ENCODE measurements around the gene RTCA. TPM values are rescaled to one million over a fixed set of nuclear protein-coding genes. Genes with fewer than 3 reads are reported as not detected.
"Not testable (repeated sequence)": the region's sequence is repeated elsewhere in the genome, so short reads cannot be mapped to it uniquely, and the experiment has no call there.

Gene RTCA
- total RNA-seq, 1 donor from 2014 or later = 32.6 TPM

DNA sequence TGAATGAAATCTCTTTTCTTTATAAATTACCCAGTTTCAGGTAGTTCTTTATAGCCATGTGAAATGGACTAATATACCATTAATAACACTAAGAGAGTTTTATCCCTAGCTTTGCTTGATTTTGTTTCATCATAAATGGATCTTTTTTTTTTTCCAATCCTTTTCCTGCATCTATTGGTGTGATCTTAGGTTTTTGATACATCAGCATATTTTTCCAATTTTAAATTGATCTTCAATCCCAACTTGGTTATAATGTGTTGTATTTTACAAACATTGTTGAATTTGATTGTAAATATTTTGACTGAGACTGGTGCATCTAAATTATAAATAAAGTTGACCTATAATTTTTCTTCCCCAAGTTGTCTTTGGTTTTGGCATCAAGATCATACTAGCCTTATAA is 4.3 kb upstream of the RTCA start:
- no peaks in the 10 kb centered on the region for H3K27me3 Mint-ChIP-seq (ENCODE audit: low read depth)
- peaks cover 20% of the 10 kb centered on the region for H3K36me3 Mint-ChIP-seq
- H3K27ac Mint-ChIP-seq = no peak overlapping the region
- no peak for DNase-seq (ENCODE audit: low spot score in 2 of 2, unreplicated experiment in 2 of 2)
- no peak overlapping the region for H3K4me3 Mint-ChIP-seq
- peaks cover 6% of the 10 kb centered on the region for H3K4me1 Mint-ChIP-seq
- TF ChIP-seq, protein P1, sequence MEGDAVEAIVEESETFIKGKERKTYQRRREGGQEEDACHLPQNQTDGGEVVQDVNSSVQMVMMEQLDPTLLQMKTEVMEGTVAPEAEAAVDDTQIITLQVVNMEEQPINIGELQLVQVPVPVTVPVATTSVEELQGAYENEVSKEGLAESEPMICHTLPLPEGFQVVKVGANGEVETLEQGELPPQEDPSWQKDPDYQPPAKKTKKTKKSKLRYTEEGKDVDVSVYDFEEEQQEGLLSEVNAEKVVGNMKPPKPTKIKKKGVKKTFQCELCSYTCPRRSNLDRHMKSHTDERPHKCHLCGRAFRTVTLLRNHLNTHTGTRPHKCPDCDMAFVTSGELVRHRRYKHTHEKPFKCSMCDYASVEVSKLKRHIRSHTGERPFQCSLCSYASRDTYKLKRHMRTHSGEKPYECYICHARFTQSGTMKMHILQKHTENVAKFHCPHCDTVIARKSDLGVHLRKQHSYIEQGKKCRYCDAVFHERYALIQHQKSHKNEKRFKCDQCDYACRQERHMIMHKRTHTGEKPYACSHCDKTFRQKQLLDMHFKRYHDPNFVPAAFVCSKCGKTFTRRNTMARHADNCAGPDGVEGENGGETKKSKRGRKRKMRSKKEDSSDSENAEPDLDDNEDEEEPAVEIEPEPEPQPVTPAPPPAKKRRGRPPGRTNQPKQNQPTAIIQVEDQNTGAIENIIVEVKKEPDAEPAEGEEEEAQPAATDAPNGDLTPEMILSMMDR (IDR thresholded peaks at IDR 0.05; ENCODE audit: unreplicated experiment) = no peak
- H3K9me3 Mint-ChIP-seq = peaks cover 40% of the 10 kb centered on the region

DNA sequence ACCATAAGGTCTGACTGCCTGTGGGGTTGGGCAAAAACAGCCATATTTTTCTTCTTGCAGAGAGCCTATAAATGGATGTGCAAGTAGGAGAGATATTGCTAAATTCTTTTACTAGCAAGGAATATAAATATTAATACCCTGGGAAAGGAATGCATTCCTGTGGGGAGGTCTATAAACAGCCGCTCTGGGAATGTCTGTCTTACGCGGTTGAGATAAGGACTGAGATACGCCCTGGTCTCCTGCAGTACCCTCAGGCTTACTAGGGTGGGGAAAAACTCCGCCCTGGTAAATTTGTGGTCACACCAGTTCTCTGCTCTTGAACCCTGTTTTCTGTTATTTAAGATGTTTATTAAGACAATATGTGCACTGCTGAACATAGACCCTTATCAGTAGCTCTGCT is 1.9 kb upstream of the RTCA start:
- not testable (repeated sequence) for H3K4me3 Mint-ChIP-seq; H3K27me3 Mint-ChIP-seq (ENCODE audit: low read depth); H3K27ac Mint-ChIP-seq; DNase-seq (ENCODE audit: low spot score in 2 of 2, unreplicated experiment in 2 of 2)
- peaks cover 17% of the 10 kb centered on the region for H3K4me1 Mint-ChIP-seq
- peaks cover 25% of the 10 kb centered on the region for H3K36me3 Mint-ChIP-seq
- peaks cover 40% of the 10 kb centered on the region for H3K9me3 Mint-ChIP-seq

DNA sequence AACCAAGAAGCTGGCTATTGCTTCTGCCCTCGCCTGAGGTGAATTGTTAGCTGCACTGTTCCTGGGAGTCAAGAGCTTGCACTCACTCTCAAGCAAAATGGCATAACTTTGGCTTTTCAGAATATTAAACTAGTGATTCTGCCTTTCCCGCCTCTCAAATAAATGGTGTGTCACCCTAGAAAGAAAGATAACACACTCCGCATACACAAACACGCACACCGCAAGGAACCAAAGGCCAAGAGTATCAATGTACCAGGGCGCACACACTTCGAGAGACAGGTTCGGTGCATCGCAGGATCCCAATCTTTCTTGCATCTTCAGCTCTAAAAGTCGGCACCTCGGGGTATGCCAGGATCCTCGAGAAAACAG is 470 bp upstream of the RTCA start:
- no peak for DNase-seq (ENCODE audit: low spot score in 2 of 2, unreplicated experiment in 2 of 2)
- Mint-ChIP-seq H3K4me3 (peak overlapping the region; percentile 98), H3K4me1 (peaks cover 20% of the 10 kb centered on the region), H3K27me3 (ENCODE audit: low read depth) (no peaks in the 10 kb centered on the region), H3K27ac (peak overlapping the region; percentile 98), H3K9me3 (peaks cover 40% of the 10 kb centered on the region), H3K36me3 (peaks cover 31% of the 10 kb centered on the region)
- TF ChIP-seq, protein P1 (IDR thresholded peaks at IDR 0.05; ENCODE audit: unreplicated experiment) = no peak

DNA sequence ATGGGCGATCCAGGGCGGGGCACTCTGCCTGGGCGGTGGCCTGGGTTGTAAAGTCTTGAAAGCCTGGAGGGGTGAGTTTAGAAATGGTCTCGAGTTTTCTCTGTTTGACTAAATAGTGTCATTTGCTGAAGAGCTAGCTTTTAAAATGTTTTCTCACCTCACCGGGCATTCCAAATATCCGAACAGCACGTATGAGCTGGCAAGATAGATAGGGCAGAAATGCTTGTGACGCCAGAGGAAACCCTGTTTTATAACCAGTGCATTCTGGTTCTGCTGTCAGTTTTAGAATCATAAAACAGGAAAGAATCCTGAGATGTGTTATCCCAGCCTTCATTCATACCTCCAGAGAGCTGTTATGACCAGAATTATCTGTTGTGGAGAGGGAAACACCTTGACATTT is 725 bp downstream of the RTCA start:
- peaks cover 32% of the 10 kb centered on the region for H3K9me3 Mint-ChIP-seq
- DNase-seq (ENCODE audit: low spot score in 2 of 2, unreplicated experiment in 2 of 2) = no peak
- H3K27me3 Mint-ChIP-seq (ENCODE audit: low read depth) = no peaks in the 10 kb centered on the region
- peaks cover 39% of the 10 kb centered on the region for H3K36me3 Mint-ChIP-seq
- TF ChIP-seq, protein P1 (IDR thresholded peaks at IDR 0.05; ENCODE audit: unreplicated experiment) = no peak
- peaks cover 20% of the 10 kb centered on the region for H3K4me1 Mint-ChIP-seq
- peak overlapping the region; percentile 98 for H3K27ac Mint-ChIP-seq
- peak overlapping the region; percentile 98 for H3K4me3 Mint-ChIP-seq

DNA sequence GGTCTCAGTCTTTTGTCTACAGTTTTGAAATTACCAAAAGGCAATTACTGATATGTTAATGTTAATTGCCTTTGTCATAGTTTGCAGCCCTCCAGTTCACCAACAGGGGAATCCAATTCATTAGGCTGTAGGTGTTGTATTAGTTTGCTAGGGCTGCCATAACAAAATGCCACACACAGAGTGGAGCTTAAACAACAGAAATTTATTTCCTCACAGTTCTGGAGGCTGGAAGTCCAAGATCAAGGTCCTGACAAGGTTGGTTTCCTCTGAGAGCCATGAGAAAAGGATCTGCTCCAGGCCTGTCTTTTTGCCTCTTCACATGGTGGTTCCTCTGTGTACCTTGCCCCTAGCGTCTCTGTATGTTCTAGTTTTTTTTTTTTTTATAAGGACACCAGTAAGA is 1.3 kb downstream of the RTCA start:
- no peaks in the 10 kb centered on the region for H3K27me3 Mint-ChIP-seq (ENCODE audit: low read depth)
- no peak for DNase-seq (ENCODE audit: low spot score in 2 of 2, unreplicated experiment in 2 of 2)
- TF ChIP-seq, protein P1 (IDR thresholded peaks at IDR 0.05; ENCODE audit: unreplicated experiment) = no peak
- peak overlapping the region; percentile 98 for H3K4me3 Mint-ChIP-seq
- H3K4me1 Mint-ChIP-seq = peaks cover 20% of the 10 kb centered on the region
- H3K9me3 Mint-ChIP-seq = peaks cover 27% of the 10 kb centered on the region
- H3K27ac Mint-ChIP-seq = peak overlapping the region; percentile 98
- peaks cover 40% of the 10 kb centered on the region for H3K36me3 Mint-ChIP-seq

DNA sequence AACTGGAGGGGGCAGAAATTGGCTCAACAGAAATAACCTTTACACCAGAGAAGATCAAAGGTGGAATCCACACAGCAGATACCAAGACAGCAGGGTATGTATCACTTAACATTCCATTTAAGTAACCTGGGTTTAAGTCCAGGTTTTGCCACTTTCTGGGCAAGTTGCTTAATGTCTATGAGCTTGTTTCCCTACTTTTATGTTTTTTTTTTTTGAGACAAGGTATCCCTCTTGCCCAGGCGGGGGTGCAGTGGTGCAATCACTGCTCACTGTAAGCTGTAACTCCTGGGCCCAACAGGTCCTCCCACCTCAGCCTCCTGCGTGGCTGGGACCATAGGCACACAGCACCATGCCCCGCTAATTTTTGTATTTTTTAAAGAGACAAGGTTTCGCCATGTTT is 2.2 kb downstream of the RTCA start:
- H3K9me3 Mint-ChIP-seq = peaks cover 18% of the 10 kb centered on the region
- H3K4me3 Mint-ChIP-seq = no peak overlapping the region

More for the DNA sequence above, 2.2 kb downstream of the RTCA start:
- peaks cover 37% of the 10 kb centered on the region for H3K36me3 Mint-ChIP-seq
- no peak for DNase-seq (ENCODE audit: low spot score in 2 of 2, unreplicated experiment in 2 of 2)
- H3K27ac Mint-ChIP-seq = no peak overlapping the region
- TF ChIP-seq, protein P1 (IDR thresholded peaks at IDR 0.05; ENCODE audit: unreplicated experiment) = no peak
- no peaks in the 10 kb centered on the region for H3K27me3 Mint-ChIP-seq (ENCODE audit: low read depth)
- H3K4me1 Mint-ChIP-seq = peaks cover 20% of the 10 kb centered on the region
